ENCODE results near the gene DNASE1L2.

DNA sequence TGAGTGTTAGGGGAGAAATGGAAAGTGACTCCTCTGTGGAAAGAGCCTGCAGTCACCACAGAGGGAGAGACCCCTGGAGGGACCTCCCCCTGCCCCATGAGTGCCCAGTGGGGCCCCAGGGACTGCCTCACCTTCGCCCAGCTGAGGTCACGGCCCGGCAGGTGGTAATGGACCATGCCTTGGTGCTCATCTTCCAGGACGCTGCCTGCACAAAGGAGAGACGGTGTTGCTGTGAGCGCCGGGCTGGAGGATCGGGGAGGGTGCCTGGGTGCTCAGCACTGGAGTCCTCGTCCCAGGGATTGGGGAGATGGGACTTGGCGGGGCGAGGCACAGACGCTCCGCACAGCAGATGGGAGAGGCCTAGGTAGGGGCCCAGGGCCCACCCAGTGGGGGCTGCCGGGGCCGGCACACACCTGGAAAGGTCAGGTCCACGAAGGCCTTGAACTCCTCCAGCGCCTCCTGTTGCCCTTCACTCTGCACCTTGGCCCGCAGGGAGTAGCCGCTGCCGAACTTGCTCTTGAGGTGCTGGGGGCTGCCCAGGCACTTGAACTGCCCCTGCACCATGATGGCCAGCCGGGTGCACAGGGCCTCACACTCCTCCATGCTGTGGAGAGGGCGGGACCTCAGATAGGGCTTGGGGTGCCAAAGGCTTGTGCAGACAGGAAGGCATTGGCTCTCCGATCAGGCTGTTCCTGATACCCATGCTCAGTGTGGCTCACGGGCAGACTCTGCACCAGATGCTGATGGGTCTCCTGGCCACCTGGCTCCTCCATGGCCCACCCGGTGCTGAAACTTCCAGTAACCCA is 41.4 kb downstream of the DNASE1L2 start:
- TF ChIP-seq TAF1 (IDR thresholded peaks at IDR 0.05; ENCODE audit: low read depth, low read length) (no peak), CREB1 (IDR thresholded peaks at IDR 0.05) (no peak), KDM5A (IDR thresholded peaks at IDR 0.05; ENCODE audit: low read length) (no peak), EZH2 (IDR thresholded peaks at IDR 0.05; ENCODE audit: low read depth, low read length, severe bottlenecking) (no peak), POLR2AphosphoS5 (IDR thresholded peaks at IDR 0.05; ENCODE audit: low read depth, low read length) (no peak), GABPA (IDR thresholded peaks at IDR 0.05; ENCODE audit: borderline replicate concordance, insufficient read depth, low read length) (no peak), SP1 (IDR thresholded peaks at IDR 0.05; ENCODE audit: low read depth, low read length) (no peak)
- TF ChIP-seq, protein P1, sequence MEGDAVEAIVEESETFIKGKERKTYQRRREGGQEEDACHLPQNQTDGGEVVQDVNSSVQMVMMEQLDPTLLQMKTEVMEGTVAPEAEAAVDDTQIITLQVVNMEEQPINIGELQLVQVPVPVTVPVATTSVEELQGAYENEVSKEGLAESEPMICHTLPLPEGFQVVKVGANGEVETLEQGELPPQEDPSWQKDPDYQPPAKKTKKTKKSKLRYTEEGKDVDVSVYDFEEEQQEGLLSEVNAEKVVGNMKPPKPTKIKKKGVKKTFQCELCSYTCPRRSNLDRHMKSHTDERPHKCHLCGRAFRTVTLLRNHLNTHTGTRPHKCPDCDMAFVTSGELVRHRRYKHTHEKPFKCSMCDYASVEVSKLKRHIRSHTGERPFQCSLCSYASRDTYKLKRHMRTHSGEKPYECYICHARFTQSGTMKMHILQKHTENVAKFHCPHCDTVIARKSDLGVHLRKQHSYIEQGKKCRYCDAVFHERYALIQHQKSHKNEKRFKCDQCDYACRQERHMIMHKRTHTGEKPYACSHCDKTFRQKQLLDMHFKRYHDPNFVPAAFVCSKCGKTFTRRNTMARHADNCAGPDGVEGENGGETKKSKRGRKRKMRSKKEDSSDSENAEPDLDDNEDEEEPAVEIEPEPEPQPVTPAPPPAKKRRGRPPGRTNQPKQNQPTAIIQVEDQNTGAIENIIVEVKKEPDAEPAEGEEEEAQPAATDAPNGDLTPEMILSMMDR (IDR thresholded peaks at IDR 0.05; ENCODE audit: control extremely low read depth in 1 of 3, insufficient read depth in 1 of 3, low read depth in 1 of 3, low read length in 3 of 3): no peak
- TF ChIP-seq, protein P2, sequence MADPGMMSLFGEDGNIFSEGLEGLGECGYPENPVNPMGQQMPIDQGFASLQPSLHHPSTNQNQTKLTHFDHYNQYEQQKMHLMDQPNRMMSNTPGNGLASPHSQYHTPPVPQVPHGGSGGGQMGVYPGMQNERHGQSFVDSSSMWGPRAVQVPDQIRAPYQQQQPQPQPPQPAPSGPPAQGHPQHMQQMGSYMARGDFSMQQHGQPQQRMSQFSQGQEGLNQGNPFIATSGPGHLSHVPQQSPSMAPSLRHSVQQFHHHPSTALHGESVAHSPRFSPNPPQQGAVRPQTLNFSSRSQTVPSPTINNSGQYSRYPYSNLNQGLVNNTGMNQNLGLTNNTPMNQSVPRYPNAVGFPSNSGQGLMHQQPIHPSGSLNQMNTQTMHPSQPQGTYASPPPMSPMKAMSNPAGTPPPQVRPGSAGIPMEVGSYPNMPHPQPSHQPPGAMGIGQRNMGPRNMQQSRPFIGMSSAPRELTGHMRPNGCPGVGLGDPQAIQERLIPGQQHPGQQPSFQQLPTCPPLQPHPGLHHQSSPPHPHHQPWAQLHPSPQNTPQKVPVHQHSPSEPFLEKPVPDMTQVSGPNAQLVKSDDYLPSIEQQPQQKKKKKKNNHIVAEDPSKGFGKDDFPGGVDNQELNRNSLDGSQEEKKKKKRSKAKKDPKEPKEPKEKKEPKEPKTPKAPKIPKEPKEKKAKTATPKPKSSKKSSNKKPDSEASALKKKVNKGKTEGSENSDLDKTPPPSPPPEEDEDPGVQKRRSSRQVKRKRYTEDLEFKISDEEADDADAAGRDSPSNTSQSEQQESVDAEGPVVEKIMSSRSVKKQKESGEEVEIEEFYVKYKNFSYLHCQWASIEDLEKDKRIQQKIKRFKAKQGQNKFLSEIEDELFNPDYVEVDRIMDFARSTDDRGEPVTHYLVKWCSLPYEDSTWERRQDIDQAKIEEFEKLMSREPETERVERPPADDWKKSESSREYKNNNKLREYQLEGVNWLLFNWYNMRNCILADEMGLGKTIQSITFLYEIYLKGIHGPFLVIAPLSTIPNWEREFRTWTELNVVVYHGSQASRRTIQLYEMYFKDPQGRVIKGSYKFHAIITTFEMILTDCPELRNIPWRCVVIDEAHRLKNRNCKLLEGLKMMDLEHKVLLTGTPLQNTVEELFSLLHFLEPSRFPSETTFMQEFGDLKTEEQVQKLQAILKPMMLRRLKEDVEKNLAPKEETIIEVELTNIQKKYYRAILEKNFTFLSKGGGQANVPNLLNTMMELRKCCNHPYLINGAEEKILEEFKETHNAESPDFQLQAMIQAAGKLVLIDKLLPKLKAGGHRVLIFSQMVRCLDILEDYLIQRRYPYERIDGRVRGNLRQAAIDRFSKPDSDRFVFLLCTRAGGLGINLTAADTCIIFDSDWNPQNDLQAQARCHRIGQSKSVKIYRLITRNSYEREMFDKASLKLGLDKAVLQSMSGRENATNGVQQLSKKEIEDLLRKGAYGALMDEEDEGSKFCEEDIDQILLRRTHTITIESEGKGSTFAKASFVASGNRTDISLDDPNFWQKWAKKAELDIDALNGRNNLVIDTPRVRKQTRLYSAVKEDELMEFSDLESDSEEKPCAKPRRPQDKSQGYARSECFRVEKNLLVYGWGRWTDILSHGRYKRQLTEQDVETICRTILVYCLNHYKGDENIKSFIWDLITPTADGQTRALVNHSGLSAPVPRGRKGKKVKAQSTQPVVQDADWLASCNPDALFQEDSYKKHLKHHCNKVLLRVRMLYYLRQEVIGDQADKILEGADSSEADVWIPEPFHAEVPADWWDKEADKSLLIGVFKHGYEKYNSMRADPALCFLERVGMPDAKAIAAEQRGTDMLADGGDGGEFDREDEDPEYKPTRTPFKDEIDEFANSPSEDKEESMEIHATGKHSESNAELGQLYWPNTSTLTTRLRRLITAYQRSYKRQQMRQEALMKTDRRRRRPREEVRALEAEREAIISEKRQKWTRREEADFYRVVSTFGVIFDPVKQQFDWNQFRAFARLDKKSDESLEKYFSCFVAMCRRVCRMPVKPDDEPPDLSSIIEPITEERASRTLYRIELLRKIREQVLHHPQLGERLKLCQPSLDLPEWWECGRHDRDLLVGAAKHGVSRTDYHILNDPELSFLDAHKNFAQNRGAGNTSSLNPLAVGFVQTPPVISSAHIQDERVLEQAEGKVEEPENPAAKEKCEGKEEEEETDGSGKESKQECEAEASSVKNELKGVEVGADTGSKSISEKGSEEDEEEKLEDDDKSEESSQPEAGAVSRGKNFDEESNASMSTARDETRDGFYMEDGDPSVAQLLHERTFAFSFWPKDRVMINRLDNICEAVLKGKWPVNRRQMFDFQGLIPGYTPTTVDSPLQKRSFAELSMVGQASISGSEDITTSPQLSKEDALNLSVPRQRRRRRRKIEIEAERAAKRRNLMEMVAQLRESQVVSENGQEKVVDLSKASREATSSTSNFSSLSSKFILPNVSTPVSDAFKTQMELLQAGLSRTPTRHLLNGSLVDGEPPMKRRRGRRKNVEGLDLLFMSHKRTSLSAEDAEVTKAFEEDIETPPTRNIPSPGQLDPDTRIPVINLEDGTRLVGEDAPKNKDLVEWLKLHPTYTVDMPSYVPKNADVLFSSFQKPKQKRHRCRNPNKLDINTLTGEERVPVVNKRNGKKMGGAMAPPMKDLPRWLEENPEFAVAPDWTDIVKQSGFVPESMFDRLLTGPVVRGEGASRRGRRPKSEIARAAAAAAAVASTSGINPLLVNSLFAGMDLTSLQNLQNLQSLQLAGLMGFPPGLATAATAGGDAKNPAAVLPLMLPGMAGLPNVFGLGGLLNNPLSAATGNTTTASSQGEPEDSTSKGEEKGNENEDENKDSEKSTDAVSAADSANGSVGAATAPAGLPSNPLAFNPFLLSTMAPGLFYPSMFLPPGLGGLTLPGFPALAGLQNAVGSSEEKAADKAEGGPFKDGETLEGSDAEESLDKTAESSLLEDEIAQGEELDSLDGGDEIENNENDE (IDR thresholded peaks at IDR 0.05; ENCODE audit: insufficient replicate concordance, low read length): no peak

All from H1 (cell line).